ENCODE results near the gene NCKAP5. TPM values are rescaled to one million over a fixed set of nuclear protein-coding genes. Genes with fewer than 3 reads are reported as not detected.

Gene NCKAP5
- polyA plus RNA-seq, 1 experiment: 2.1 TPM

DNA sequence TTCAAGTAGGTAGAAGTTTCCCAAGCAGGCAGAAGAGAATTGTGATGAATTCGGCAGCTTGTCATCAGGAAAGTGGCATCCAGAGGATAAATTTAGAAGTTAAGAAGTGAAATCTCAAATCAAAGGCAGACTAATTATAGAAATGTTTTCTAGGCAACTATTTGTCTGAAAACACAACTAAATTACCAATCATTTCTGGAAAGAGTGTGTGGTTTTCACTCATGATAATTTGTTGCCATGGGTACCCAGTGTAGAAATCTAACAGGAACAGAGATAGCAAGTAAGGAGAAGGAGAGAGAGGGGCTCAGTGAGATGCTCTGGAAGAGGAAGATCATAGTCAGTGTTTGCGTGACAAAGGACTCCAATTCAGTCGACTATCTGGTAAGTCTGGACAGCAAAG is 208.1 kb downstream of the NCKAP5 start:
- Histone ChIP-seq H3K27me3 (ENCODE audit: control insufficient read depth, insufficient read depth, low read length) (no peaks in the 10 kb centered on the region), H3K36me3 (ENCODE audit: control insufficient read depth, insufficient read depth, low read length) (no peaks in the 10 kb centered on the region), H3K4me3 (ENCODE audit: low read depth, low read length) (no peak overlapping the region)
- CTCF ChIA-PET: no interaction called here
- TF ChIP-seq, protein P1, sequence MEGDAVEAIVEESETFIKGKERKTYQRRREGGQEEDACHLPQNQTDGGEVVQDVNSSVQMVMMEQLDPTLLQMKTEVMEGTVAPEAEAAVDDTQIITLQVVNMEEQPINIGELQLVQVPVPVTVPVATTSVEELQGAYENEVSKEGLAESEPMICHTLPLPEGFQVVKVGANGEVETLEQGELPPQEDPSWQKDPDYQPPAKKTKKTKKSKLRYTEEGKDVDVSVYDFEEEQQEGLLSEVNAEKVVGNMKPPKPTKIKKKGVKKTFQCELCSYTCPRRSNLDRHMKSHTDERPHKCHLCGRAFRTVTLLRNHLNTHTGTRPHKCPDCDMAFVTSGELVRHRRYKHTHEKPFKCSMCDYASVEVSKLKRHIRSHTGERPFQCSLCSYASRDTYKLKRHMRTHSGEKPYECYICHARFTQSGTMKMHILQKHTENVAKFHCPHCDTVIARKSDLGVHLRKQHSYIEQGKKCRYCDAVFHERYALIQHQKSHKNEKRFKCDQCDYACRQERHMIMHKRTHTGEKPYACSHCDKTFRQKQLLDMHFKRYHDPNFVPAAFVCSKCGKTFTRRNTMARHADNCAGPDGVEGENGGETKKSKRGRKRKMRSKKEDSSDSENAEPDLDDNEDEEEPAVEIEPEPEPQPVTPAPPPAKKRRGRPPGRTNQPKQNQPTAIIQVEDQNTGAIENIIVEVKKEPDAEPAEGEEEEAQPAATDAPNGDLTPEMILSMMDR (IDR thresholded peaks at IDR 0.05; ENCODE audit: insufficient read depth, low read depth, low read length): no peak
- DNase-seq (ENCODE audit: low read depth): no peak
- POLR2A ChIA-PET: no interaction called here

- POLR2A ChIA-PET: no interaction called here
- peak; percentile 53 for DNase-seq (ENCODE audit: low read depth)
- TF ChIP-seq, protein P1 (IDR thresholded peaks at IDR 0.05; ENCODE audit: insufficient read depth, low read depth, low read length): no peak
- Histone ChIP-seq H3K36me3 (ENCODE audit: control insufficient read depth, insufficient read depth, low read length) (no peaks in the 10 kb centered on the region), H3K4me3 (ENCODE audit: low read depth, low read length) (no peak overlapping the region), H3K27me3 (ENCODE audit: control insufficient read depth, insufficient read depth, low read length) (no peaks in the 10 kb centered on the region)
- CTCF ChIA-PET: interaction anchor here (1.1 kb wide), 1 partner anchor 9 kb away, joined by 3 read pairs; no protein-coding TSS in a partner anchor
These were observed 215.5 kb downstream of the NCKAP5 start for GRCh38 chr2:133352719-133353118.

GRCh38 chr2:133346654-133347053 is 221.6 kb downstream of the NCKAP5 start:
- TF ChIP-seq, protein P1 (IDR thresholded peaks at IDR 0.05; ENCODE audit: insufficient read depth, low read depth, low read length): no peak
- POLR2A ChIA-PET: no interaction called here
- peak; percentile 59 for DNase-seq (ENCODE audit: low read depth)
- H3K4me3 ChIP-seq (ENCODE audit: low read depth, low read length): no peak overlapping the region
- H3K27me3 ChIP-seq (ENCODE audit: control insufficient read depth, insufficient read depth, low read length): no peaks in the 10 kb centered on the region
- CTCF ChIA-PET: interaction anchor here (1.1 to 1.5 kb wide), 2 partner anchors 12 to 19 kb away, joined by 3 to 4 read pairs; no protein-coding TSS in a partner anchor
- H3K36me3 ChIP-seq (ENCODE audit: control insufficient read depth, insufficient read depth, low read length): no peaks in the 10 kb centered on the region

DNA sequence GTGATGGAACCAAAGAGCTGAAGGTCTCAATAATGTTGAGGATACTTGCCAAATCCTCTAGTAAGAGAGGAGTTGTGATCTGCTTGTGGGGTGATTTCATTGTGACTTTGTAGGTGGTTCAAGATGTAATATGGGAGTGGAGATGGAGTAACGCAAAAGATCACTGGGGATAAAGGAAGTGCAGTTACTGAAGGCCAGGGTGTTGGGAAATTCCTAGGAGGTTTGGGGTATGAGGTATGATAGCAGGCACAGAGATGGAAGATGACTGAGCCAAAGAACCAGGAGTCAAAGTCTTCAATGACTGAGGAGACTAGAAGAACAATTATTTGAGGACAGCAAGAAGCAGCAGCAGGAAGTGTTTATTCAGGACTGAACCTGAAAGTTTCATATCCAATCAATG is 222.6 kb downstream of the NCKAP5 start:
- DNase-seq (ENCODE audit: low read depth): no peak
- POLR2A ChIA-PET: no interaction called here
- no peaks in the 10 kb centered on the region for H3K27me3 ChIP-seq (ENCODE audit: control insufficient read depth, insufficient read depth, low read length)
- no peak overlapping the region for H3K4me3 ChIP-seq (ENCODE audit: low read depth, low read length)
- TF ChIP-seq, protein P1 (IDR thresholded peaks at IDR 0.05; ENCODE audit: insufficient read depth, low read depth, low read length): no peak
- CTCF ChIA-PET: no interaction called here
- H3K36me3 ChIP-seq (ENCODE audit: control insufficient read depth, insufficient read depth, low read length): no peaks in the 10 kb centered on the region

- no peak for DNase-seq (ENCODE audit: low read depth)
- no peak overlapping the region for H3K4me3 ChIP-seq (ENCODE audit: low read depth, low read length)
- H3K27me3 ChIP-seq (ENCODE audit: control insufficient read depth, insufficient read depth, low read length): no peaks in the 10 kb centered on the region
- POLR2A ChIA-PET: no interaction called here
- CTCF ChIA-PET: no interaction called here
- no peaks in the 10 kb centered on the region for H3K36me3 ChIP-seq (ENCODE audit: control insufficient read depth, insufficient read depth, low read length)
- TF ChIP-seq, protein P1 (IDR thresholded peaks at IDR 0.05; ENCODE audit: insufficient read depth, low read depth, low read length): no peak
These were observed 223.4 kb downstream of the NCKAP5 start for GRCh38 chr2:133344849-133345248.
